Peyer's patch (tissue), 4 donors: ENCODE measurements around the gene SFTPA2.

Source experiments
- POLR2A ChIP-seq, 2 donors: fragments of 450-650 bp; IDR thresholded peaks; one replicate each; pipeline ENCODE4 v1.5.1; 2017; ENCODE audit warnings: antibody characterized with exemption in 2 of 2, mild to moderate bottlenecking in 2 of 2, moderate library complexity in 2 of 2
- TF ChIP-seq, protein P1 (sequence below), 6 experiments: fragments of 450-650 bp in 4 of 6; fragments of 200-600 bp in 2 of 6; sonication (generic) in 1 of 6; IDR thresholded peaks; one replicate each; pipeline ENCODE4 v1.5.1; 2017 to 2019; ENCODE audit warnings: antibody characterized with exemption in 6 of 6, mild to moderate bottlenecking in 3 of 6, moderate library complexity in 1 of 6

DNA sequence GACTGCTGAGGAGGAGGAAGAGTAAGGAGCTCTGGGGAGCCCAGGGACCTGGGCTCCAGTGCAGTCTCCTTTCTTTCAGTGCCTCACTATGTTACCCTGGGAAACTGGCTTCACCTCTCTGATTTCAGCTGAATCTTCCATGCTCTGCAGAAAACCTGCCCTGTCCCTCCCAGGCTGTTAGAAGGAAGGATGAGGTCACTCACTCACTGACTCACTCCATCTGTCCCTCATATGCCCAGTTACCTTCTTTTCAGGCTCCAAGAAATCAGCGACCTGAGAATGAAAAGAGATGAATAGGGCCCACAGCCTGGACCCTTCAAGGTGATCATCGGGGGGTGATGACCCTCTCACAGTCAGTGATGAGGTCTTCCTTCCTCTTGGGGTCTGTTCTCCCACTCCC, 481 bp downstream of the SFTPA2 start:
- TF ChIP-seq, protein P1, sequence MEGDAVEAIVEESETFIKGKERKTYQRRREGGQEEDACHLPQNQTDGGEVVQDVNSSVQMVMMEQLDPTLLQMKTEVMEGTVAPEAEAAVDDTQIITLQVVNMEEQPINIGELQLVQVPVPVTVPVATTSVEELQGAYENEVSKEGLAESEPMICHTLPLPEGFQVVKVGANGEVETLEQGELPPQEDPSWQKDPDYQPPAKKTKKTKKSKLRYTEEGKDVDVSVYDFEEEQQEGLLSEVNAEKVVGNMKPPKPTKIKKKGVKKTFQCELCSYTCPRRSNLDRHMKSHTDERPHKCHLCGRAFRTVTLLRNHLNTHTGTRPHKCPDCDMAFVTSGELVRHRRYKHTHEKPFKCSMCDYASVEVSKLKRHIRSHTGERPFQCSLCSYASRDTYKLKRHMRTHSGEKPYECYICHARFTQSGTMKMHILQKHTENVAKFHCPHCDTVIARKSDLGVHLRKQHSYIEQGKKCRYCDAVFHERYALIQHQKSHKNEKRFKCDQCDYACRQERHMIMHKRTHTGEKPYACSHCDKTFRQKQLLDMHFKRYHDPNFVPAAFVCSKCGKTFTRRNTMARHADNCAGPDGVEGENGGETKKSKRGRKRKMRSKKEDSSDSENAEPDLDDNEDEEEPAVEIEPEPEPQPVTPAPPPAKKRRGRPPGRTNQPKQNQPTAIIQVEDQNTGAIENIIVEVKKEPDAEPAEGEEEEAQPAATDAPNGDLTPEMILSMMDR (IDR thresholded peaks at IDR 0.05), result no peak
- no peak for TF ChIP-seq POLR2A (IDR thresholded peaks at IDR 0.05)
